GM19025 (cell line): Measurements from ENCODE around the gene SCAF4.
"Not testable (repeated sequence)": the region's sequence is repeated elsewhere in the genome, so short reads cannot be mapped to it uniquely, and the experiment has no call there.

Source experiments
- ATAC-seq: cut with Tn5 transposase; IDR thresholded peaks from one replicate; pipeline ENCODE4 v1.9.1; 2021; ENCODE audit warnings: mild to moderate bottlenecking, low read depth, moderate library complexity; ENCODE audit not compliant: unreplicated experiment

The SCAF4 gene

GRCh38 chr21:31675960-31676359 lies 56.0 kb downstream of the SCAF4 start:
- ATAC-seq, result no peak

- no peak for ATAC-seq
Observed at GRCh38 chr21:31675318-31675717, 56.6 kb downstream of the SCAF4 start.

GRCh38 chr21:31673321-31673912 lies 58.5 kb downstream of the SCAF4 start:
- no peak for ATAC-seq

- ATAC-seq, result no peak
Observed at GRCh38 chr21:31671931-31672330, 60.0 kb downstream of the SCAF4 start.

- ATAC-seq, result no peak
Observed at GRCh38 chr21:31671146-31671716, 60.7 kb downstream of the SCAF4 start.

GRCh38 chr21:31670070-31670469 lies 61.8 kb downstream of the SCAF4 start:
- no peak for ATAC-seq

- ATAC-seq, result no peak
Observed at GRCh38 chr21:31668651-31669491, 63.0 kb downstream of the SCAF4 start.

GRCh38 chr21:31667639-31668038 lies 64.3 kb downstream of the SCAF4 start:
- no peak for ATAC-seq

- ATAC-seq, result no peak
Observed at GRCh38 chr21:31667132-31667531, 64.8 kb downstream of the SCAF4 start.

GRCh38 chr21:31666445-31667010 lies 65.4 kb downstream of the SCAF4 start:
- ATAC-seq, result no peak

- not testable (repeated sequence) for ATAC-seq
Observed at GRCh38 chr21:31665869-31666268, 66.0 kb downstream of the SCAF4 start.

- ATAC-seq, result no peak
Observed at GRCh38 chr21:31665397-31665796, 66.5 kb downstream of the SCAF4 start.

GRCh38 chr21:31663584-31664249 lies 68.2 kb downstream of the SCAF4 start:
- ATAC-seq, result no peak

GRCh38 chr21:31660591-31660990 lies 71.3 kb downstream of the SCAF4 start:
- ATAC-seq, result no peak

- ATAC-seq, result peak; percentile 18
Observed at GRCh38 chr21:31660259-31660565, 71.7 kb downstream of the SCAF4 start.

GRCh38 chr21:31659536-31660258 lies 72.2 kb downstream of the SCAF4 start, which contains the start of gene SOD1:
Gene SOD1 (plus strand): TSS chr21:31659693. CDS start chr21:31659770, 77 bp downstream.
- ATAC-seq, result peak; percentile 95

- ATAC-seq, result peak; percentile 9
Observed at GRCh38 chr21:31659286-31659535, 72.7 kb downstream of the SCAF4 start.

GRCh38 chr21:31658053-31658452 lies 73.9 kb downstream of the SCAF4 start:
- no peak for ATAC-seq

GRCh38 chr21:31656199-31657095 lies 75.5 kb downstream of the SCAF4 start:
- no peak for ATAC-seq
